Kidney (tissue), 14 donors: ENCODE data around the gene UBAP1. TPM values are rescaled to one million over a fixed set of nuclear protein-coding genes. Genes with fewer than 3 reads are reported as not detected.

Experiments used
- DNase-seq, 5 donors: peaks; one replicate each; pipeline ENCODE4 v3.0.0-alpha.2; 2013 to 2020
- FAIRE-seq: peaks from 2 replicates; lab custom pipeline; 2012; peaks lifted over from hg19 to GRCh38; lab: Jason Lieb, UNC
- H3K27ac ChIP-seq, 2 donors: one replicate each; pipeline ENCODE4 v1.7.0; 2013; ENCODE audit warnings: low read depth in 2 of 2, low read length in 2 of 2, inconsistent platforms in 1 of 2
- H3K27me3 ChIP-seq: one replicate; pipeline ENCODE4 v1.7.1; 2013; ENCODE audit warnings: low read length, inconsistent platforms; ENCODE audit not compliant: control insufficient read depth, insufficient read depth
- H3K36me3 ChIP-seq, 3 donors: one replicate each; pipeline versions ENCODE4 v1.7.0 to v1.7.1; 2013; ENCODE audit warnings: low read length in 3 of 3, control low read depth in 1 of 3, inconsistent platforms in 1 of 3; ENCODE audit not compliant: insufficient read depth in 3 of 3, control insufficient read depth in 2 of 3
- H3K4me1 ChIP-seq, 3 donors: one replicate each; pipeline versions ENCODE4 v1.7.0 to v1.7.1; 2013; ENCODE audit warnings: low read length in 3 of 3, inconsistent platforms in 1 of 3, low read depth in 1 of 3; ENCODE audit not compliant: control insufficient read depth in 2 of 3, insufficient read depth in 2 of 3
- H3K4me3 ChIP-seq, 3 donors: one replicate each; pipeline versions ENCODE4 v1.7.0 to v1.8.1; 2013; ENCODE audit warnings: low read length in 3 of 3, control low read depth in 1 of 3, inconsistent platforms in 1 of 3
- H3K9ac ChIP-seq, 3 donors: one replicate each; pipeline versions ENCODE4 v1.7.0 to v1.7.1; 2013; ENCODE audit warnings: low read length in 3 of 3, control low read depth in 1 of 3, inconsistent platforms in 1 of 3
- H3K9me3 ChIP-seq, 3 donors: one replicate each; pipeline versions ENCODE4 v1.7.0 to v1.7.1; 2013; ENCODE audit warnings: low read length in 3 of 3, control low read depth in 1 of 3, inconsistent platforms in 1 of 3; ENCODE audit not compliant: control insufficient read depth in 2 of 3, insufficient read depth in 1 of 3
- CTCF ChIP-seq: IDR thresholded peaks from 3 replicates; pipeline ENCODE4 v1.5.1; 2012; ENCODE audit warnings: mild to moderate bottlenecking, moderate library complexity, borderline replicate concordance; ENCODE audit not compliant: insufficient read depth; ENCODE audit errors: extremely low read depth
- intact Hi-C: fragments of 100-400 bp; cut with DNase I; formaldehyde crosslinking; loops from one replicate; pipeline ENCODE4 v1.11.1; 2022
- polyA plus RNA-seq: library from polyadenylated mRNA; stranded (reverse); fragments of 350-450 nt; fragmentation: Illumina TruSeq; extraction: RNeasy Lipid Tissue Mini Kit (QIAGEN cat#74804); gene quantifications from one replicate; pipeline ENCODE4 v1.2.3, GENCODE V29; 2014; ENCODE audit warnings: low read depth, low replicate concordance; ENCODE audit not compliant: insufficient read depth
- total RNA-seq: library from RNA; stranded (reverse); fragmentation: NEBNext Ultra II Directional; extraction: Animal tissue kit (Norgen Biotek cat#: 25700); gene quantifications from one replicate; pipeline ENCODE4 v1.2.1, GENCODE V29; 2021
- donor health status: control.
- donor health status: control.
- donor health status: control.
- donor health status: control.
- donor health status: control.
- donor health status: DM: yes; HTN: yes; CAD: no.
- donor health status: Normal renal cell carcinoma (clear cell type).

Gene UBAP1
- total and polyA plus RNA-seq, 2 donors from 2014 or later: 39.4 to 53.8 TPM

DNA sequence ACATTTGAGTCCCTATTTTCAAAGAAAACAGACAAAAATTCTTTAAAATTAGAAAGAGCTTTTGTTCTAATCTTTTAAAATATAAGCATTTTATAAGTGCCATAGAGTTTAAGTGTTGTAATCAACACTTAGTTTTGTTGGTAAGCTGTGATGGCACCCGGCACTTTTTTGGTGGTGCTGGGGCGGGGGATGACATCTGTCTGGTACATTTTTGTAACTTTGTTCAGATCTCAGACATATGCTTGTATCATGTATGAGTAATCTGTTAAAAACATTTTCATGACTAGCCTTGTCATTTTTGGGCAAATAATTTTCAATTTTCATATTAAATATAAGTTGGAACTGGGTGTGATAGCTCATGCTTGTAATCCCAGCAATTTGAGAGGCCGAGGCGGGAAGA lies 51.7 kb downstream of the UBAP1 start:
- TF ChIP-seq CTCF: no peak
- H3K27me3 ChIP-seq: no peaks in the 10 kb centered on the region
- H3K36me3 ChIP-seq: no peaks in the 10 kb centered on the region
- H3K9me3 ChIP-seq: no peaks in the 10 kb centered on the region
- intact Hi-C loops: no loop called here
- DNase-seq (no peak), FAIRE-seq (no peak)
- H3K4me3 ChIP-seq: no peak overlapping the region
- no peak overlapping the region for H3K9ac ChIP-seq
- H3K27ac ChIP-seq: no peak overlapping the region
- H3K4me1 ChIP-seq: no peaks in the 10 kb centered on the region

- no peak for FAIRE-seq
These were observed 53.4 kb downstream of the UBAP1 start for GRCh38 chr9:34232201-34232600.

GRCh38 chr9:34233672-34234071 lies 54.8 kb downstream of the UBAP1 start:
- FAIRE-seq: no peak
- Histone ChIP-seq H3K4me3 (no peak overlapping the region), H3K27me3 (no peaks in the 10 kb centered on the region), H3K36me3 (peaks cover 0 to 8% (median 6%) of the 10 kb centered on the region in 3 donors), H3K4me1 (no peaks in the 10 kb centered on the region), H3K27ac (no peak overlapping the region), H3K9ac (no peak overlapping the region), H3K9me3 (no peaks in the 10 kb centered on the region)
- no peak for DNase-seq
- TF ChIP-seq CTCF: no peak
- intact Hi-C loops: no loop called here

More at GRCh38 chr9:34232201-34232600, 53.4 kb downstream of the UBAP1 start:
- Histone ChIP-seq H3K9me3 (no peaks in the 10 kb centered on the region), H3K4me1 (no peaks in the 10 kb centered on the region), H3K27me3 (no peaks in the 10 kb centered on the region), H3K4me3 (no peak overlapping the region), H3K9ac (no peak overlapping the region), H3K36me3 (peaks cover 0 to 8% (median 6%) of the 10 kb centered on the region in 3 donors), H3K27ac (no peak overlapping the region)
- DNase-seq: no peak
- TF ChIP-seq CTCF: no peak
- intact Hi-C loops: no loop called here

DNA sequence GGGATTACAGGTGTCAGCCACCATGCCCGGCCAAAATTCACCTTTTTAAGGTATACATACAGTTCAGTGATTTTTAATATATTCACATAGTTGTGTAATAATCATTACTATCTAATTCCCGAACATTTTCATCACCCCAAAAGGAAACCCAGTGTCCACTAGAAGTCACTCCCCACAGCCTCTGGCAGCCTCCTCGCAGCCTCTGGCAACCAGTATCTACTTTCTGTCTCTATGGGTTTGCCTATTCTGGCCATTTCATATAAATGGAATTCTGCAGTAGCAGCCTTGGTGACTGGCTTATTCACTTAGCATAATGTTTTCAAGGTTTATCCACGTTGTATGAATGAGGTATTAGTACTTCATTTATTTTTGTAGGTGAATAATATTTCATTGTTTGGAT lies 59.0 kb downstream of the UBAP1 start:
- DNase-seq (no peak), FAIRE-seq (no peak)
- Histone ChIP-seq H3K9me3 (no peaks in the 10 kb centered on the region), H3K4me3 (no peak overlapping the region), H3K9ac (no peak overlapping the region), H3K27ac (no peak overlapping the region), H3K4me1 (no peaks in the 10 kb centered on the region), H3K27me3 (no peaks in the 10 kb centered on the region), H3K36me3 (peaks cover 0 to 19% (median 15%) of the 10 kb centered on the region in 3 donors)
- intact Hi-C loops: no loop called here
- no peak for TF ChIP-seq CTCF
